Stomach (tissue), 9 donors: Measurements from ENCODE around the gene BZW1. TPM values are rescaled to one million over a fixed set of nuclear protein-coding genes. Genes with fewer than 3 reads are reported as not detected.

Source experiments
- DNase-seq, 2 donors: peaks; one replicate each; pipeline versions ENCODE4 v3.0.0 to v3.0.0-alpha.2; 2013 to 2019
- H3K27ac ChIP-seq, 5 donors: fragments of 200-600 bp in 4 of 5; sonication (generic) in 4 of 5; one replicate each; pipeline ENCODE4 v1.5.1; 2013 to 2019; ENCODE audit warnings: mild to moderate bottlenecking in 1 of 5, moderate library complexity in 1 of 5
- H3K27me3 ChIP-seq, 3 donors: fragments of 200-600 bp; sonication (generic); one replicate each; pipeline ENCODE4 v1.5.1; 2017 to 2019; ENCODE audit warnings: mixed run types in 1 of 3
- H3K36me3 ChIP-seq, 4 donors: fragments of 200-600 bp; sonication (generic); 1 replicate in 3 of 4; 2 replicates in 1 of 4; pipeline ENCODE4 v1.5.1; 2016 to 2019
- H3K4me1 ChIP-seq, 4 donors: fragments of 200-600 bp; sonication (generic); one replicate each; pipeline ENCODE4 v1.5.1; 2016 to 2019
- H3K4me3 ChIP-seq, 4 donors: fragments of 200-600 bp; sonication (generic) in 3 of 4; one replicate each; pipeline ENCODE4 v1.5.1; 2016 to 2019; ENCODE audit warnings: mild to moderate bottlenecking in 1 of 4
- H3K9me3 ChIP-seq, 4 donors: fragments of 200-600 bp; sonication (generic); one replicate each; pipeline ENCODE4 v1.5.1; 2016 to 2019
- CTCF ChIP-seq, 7 experiments: fragments of 450-650 bp in 4 of 7; fragments of 200-600 bp in 3 of 7; sonication (generic) in 3 of 7; IDR thresholded peaks; one replicate each; pipeline ENCODE4 v1.5.1; 2016 to 2019; ENCODE audit warnings: antibody characterized with exemption in 7 of 7, control low read depth in 2 of 7, mild to moderate bottlenecking in 1 of 7
- EP300 ChIP-seq: sonication (generic); formaldehyde crosslinking; IDR thresholded peaks from one replicate; pipeline ENCODE4 v1.6.1; 2017; ENCODE audit warnings: antibody characterized with exemption
- POLR2A ChIP-seq, 4 donors: fragments of 450-650 bp; IDR thresholded peaks; one replicate each; pipeline ENCODE4 v1.6.1; 2016; ENCODE audit warnings: antibody characterized with exemption in 4 of 4, control low read depth in 2 of 4, mild to moderate bottlenecking in 1 of 4, moderate library complexity in 1 of 4
- POLR2AphosphoS5 ChIP-seq, 3 donors: sonication (generic); formaldehyde crosslinking; IDR thresholded peaks; one replicate each; pipeline ENCODE4 v1.6.1; 2016; ENCODE audit warnings: antibody characterized with exemption in 3 of 3
- WGBS, 5 donors: extraction: QIAGEN DNeasy Blood & Tissue Kit in 3 of 5; methylation state at CpG; one replicate each; pipeline versions ENCODE4 v1.1.5 to v1.1.7; 2013 to 2018; 5-methylcytosine and 5-hydroxymethylcytosine counted together
- intact Hi-C: fragments of 100-400 bp; cut with DNase I; formaldehyde crosslinking; loops from one replicate; pipeline ENCODE4 v1.15.1; 2023; ENCODE audit warnings: low total_unique reads
- polyA plus RNA-seq, 3 donors: library from polyadenylated mRNA; stranded (reverse); fragments of 200-250 nt; gene quantifications; one replicate each; pipeline ENCODE4 v1.2.3, GENCODE V29; 2013
- total RNA-seq, 5 donors: library from RNA; depleted of rRNA; stranded (reverse); fragments of >200 nt; gene quantifications; one replicate each; pipeline versions ENCODE4 v1.1.0 to v1.2.3, GENCODE V29; 2014 to 2016
- donor health status: healthy with polysubstance abuse.
- donor health status: Bipolar disorder and iron deficiency.
- donor health status: healthy.

The BZW1 gene
- total and polyA plus RNA-seq, 8 donors: 31.0 to 530 (median 94.4) TPM

- peak in 1 of 2 donors; percentile 24 for DNase-seq
- Histone ChIP-seq H3K27ac (peak overlapping the region in 1 of 5 donors; percentile 22), H3K4me1 (peaks cover 0 to 34% (median 2%) of the 10 kb centered on the region in 4 donors), H3K36me3 (no peaks in the 10 kb centered on the region), H3K9me3 (no peaks in the 10 kb centered on the region), H3K27me3 (no peaks in the 10 kb centered on the region), H3K4me3 (no peak overlapping the region)
- TF ChIP-seq CTCF (IDR thresholded peaks at IDR 0.05): no peak
- TF ChIP-seq EP300: no peak
- no peak for TF ChIP-seq POLR2A (IDR thresholded peaks at IDR 0.05)
- no peak for TF ChIP-seq POLR2AphosphoS5 (IDR thresholded peaks at IDR 0.05)
- 67 to 81% (median 71%) methylated on average over 2 of the region's 2 CpGs for WGBS, 5 donors
- intact Hi-C loops: no loop called here
Measured at GRCh38 chr2:200765139-200765951, 46.4 kb upstream of the BZW1 start.

GRCh38 chr2:200765995-200766660 is 45.6 kb upstream of the BZW1 start:
- no peak for DNase-seq
- no peak overlapping the region for H3K27ac ChIP-seq
- intact Hi-C loops: no loop called here
- no peaks in the 10 kb centered on the region for H3K9me3 ChIP-seq
- TF ChIP-seq EP300 (no peak), POLR2AphosphoS5 (IDR thresholded peaks at IDR 0.05) (no peak), POLR2A (IDR thresholded peaks at IDR 0.05) (no peak), CTCF (IDR thresholded peaks at IDR 0.05) (no peak)
- WGBS, 5 donors: 59 to 82% (median 68%) methylated on average over 8 of the region's 8 CpGs
- no peaks in the 10 kb centered on the region for H3K36me3 ChIP-seq
- no peak overlapping the region for H3K4me3 ChIP-seq
- H3K27me3 ChIP-seq: no peaks in the 10 kb centered on the region
- H3K4me1 ChIP-seq: peaks cover 0 to 34% (median 2%) of the 10 kb centered on the region in 4 donors

- no peak for TF ChIP-seq POLR2A (IDR thresholded peaks at IDR 0.05)
- no peak for TF ChIP-seq EP300
- no peak for TF ChIP-seq CTCF (IDR thresholded peaks at IDR 0.05)
- TF ChIP-seq POLR2AphosphoS5 (IDR thresholded peaks at IDR 0.05): no peak
- WGBS, 5 donors: 75 to 87% (median 77%) methylated on average over 11 to 12 of the region's 12 CpGs
- DNase-seq: no peak
- Histone ChIP-seq H3K4me1 (peaks cover 0 to 34% (median 2%) of the 10 kb centered on the region in 4 donors), H3K36me3 (no peaks in the 10 kb centered on the region), H3K27me3 (no peaks in the 10 kb centered on the region), H3K4me3 (no peak overlapping the region), H3K9me3 (no peaks in the 10 kb centered on the region), H3K27ac (no peak overlapping the region)
- intact Hi-C loops: no loop called here
Measured at GRCh38 chr2:200767111-200767885, 44.4 kb upstream of the BZW1 start.

GRCh38 chr2:200770847-200771246 is 40.9 kb upstream of the BZW1 start:
- peaks cover 0 to 6% (median 0%) of the 10 kb centered on the region in 4 donors for H3K4me1 ChIP-seq
- no peaks in the 10 kb centered on the region for H3K36me3 ChIP-seq
- H3K27ac ChIP-seq: no peak overlapping the region
- H3K4me3 ChIP-seq: no peak overlapping the region
- DNase-seq: no peak
- no peaks in the 10 kb centered on the region for H3K27me3 ChIP-seq
- H3K9me3 ChIP-seq: peaks cover 0 to 4% (median 0%) of the 10 kb centered on the region in 4 donors
- intact Hi-C loops: no loop called here
- TF ChIP-seq POLR2AphosphoS5 (IDR thresholded peaks at IDR 0.05) (no peak), EP300 (no peak), CTCF (IDR thresholded peaks at IDR 0.05) (no peak), POLR2A (IDR thresholded peaks at IDR 0.05) (no peak)
- 81 to 93% (median 89%) methylated on average over 6 of the region's 6 CpGs for WGBS, 5 donors
